Measurements from ENCODE around the gene ATP6V1C2. TPM values are rescaled to one million over a fixed set of nuclear protein-coding genes. Genes with fewer than 3 reads are reported as not detected.

ATP6V1C2 gene
- total RNA-seq, 3 donors from 2014 or later (not counting 1 experiment from before 2014, with no cell fraction given) = 0.92 TPM; not detected in 2

DNA sequence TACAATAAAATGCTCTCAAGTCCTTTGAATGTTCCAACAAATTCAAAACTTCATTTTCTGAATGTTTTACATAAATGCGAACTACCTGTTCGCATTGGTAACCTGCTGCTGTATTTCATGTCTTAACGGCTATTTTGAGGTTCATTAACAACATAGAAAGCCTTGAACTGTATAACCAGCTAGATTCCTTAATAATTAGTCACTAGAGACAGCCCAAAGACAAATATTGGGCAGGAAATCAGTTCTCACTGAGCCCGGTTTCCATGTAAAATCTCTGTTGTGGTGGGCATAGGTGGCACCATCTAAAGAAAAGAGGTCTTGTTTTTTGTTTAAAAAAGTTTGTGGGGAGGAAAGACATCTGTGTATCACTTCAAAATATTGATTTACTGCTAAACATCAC, 62.0 kb downstream of the ATP6V1C2 start:
- no peak for DNase-seq
- peaks cover 14% of the 10 kb centered on the region for H3K36me3 Mint-ChIP-seq
- H3K27me3 Mint-ChIP-seq (ENCODE audit: low read depth in 2 of 2) = no peaks in the 10 kb centered on the region

GRCh38 chr2:10784719-10785118, 63.3 kb downstream of the ATP6V1C2 start:
- ATAC-seq = no peak
- WGBS (ENCODE audit: insufficient coverage) = 97% methylated on average over 9 of the region's 9 CpGs
- no peaks in the 10 kb centered on the region for H3K27me3 ChIP-seq (ENCODE audit: control insufficient read depth, insufficient read depth, low read length)
- no peak for DNase-seq
- H3K36me3 Mint-ChIP-seq = peaks cover 14% of the 10 kb centered on the region
- H3K36me3 ChIP-seq (ENCODE audit: control insufficient read depth, insufficient read depth, low read length) = peaks cover 82% of the 10 kb centered on the region
- H3K4me3 Mint-ChIP-seq = no peak overlapping the region
- peaks cover 0 to 4% of the 10 kb centered on the region in 2 donors for H3K4me1 Mint-ChIP-seq
- H3K4me1 ChIP-seq (ENCODE audit: control insufficient read depth, insufficient read depth, low read length) = no peaks in the 10 kb centered on the region
- intact Hi-C loops (cut with micrococcal nuclease) = no loop called here
- H3K4me3 ChIP-seq (ENCODE audit: low read length) = no peak overlapping the region
- H3K9me3 Mint-ChIP-seq = no peaks in the 10 kb centered on the region
- no peaks in the 10 kb centered on the region for H3K9me3 ChIP-seq (ENCODE audit: control insufficient read depth, insufficient read depth, low read length)
- no peak overlapping the region for H3K27ac ChIP-seq (ENCODE audit: low read length)
- no peak overlapping the region for H3K27ac Mint-ChIP-seq
- no peaks in the 10 kb centered on the region for H3K27me3 Mint-ChIP-seq (ENCODE audit: low read depth in 2 of 2)
- TF ChIP-seq, protein P1, sequence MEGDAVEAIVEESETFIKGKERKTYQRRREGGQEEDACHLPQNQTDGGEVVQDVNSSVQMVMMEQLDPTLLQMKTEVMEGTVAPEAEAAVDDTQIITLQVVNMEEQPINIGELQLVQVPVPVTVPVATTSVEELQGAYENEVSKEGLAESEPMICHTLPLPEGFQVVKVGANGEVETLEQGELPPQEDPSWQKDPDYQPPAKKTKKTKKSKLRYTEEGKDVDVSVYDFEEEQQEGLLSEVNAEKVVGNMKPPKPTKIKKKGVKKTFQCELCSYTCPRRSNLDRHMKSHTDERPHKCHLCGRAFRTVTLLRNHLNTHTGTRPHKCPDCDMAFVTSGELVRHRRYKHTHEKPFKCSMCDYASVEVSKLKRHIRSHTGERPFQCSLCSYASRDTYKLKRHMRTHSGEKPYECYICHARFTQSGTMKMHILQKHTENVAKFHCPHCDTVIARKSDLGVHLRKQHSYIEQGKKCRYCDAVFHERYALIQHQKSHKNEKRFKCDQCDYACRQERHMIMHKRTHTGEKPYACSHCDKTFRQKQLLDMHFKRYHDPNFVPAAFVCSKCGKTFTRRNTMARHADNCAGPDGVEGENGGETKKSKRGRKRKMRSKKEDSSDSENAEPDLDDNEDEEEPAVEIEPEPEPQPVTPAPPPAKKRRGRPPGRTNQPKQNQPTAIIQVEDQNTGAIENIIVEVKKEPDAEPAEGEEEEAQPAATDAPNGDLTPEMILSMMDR (IDR thresholded peaks at IDR 0.05) = no peak

More for the DNA sequence above, 62.0 kb downstream of the ATP6V1C2 start:
- H3K4me3 ChIP-seq (ENCODE audit: low read length) = no peak overlapping the region
- H3K4me3 Mint-ChIP-seq = no peak overlapping the region
- TF ChIP-seq, protein P1 (IDR thresholded peaks at IDR 0.05) = no peak
- H3K27ac ChIP-seq (ENCODE audit: low read length) = no peak overlapping the region
- peak overlapping the region in 1 of 2 donors; percentile 50 for H3K27ac Mint-ChIP-seq
- 98% methylated on average over 4 of the region's 4 CpGs for WGBS (ENCODE audit: insufficient coverage)
- H3K36me3 ChIP-seq (ENCODE audit: control insufficient read depth, insufficient read depth, low read length) = peaks cover 71% of the 10 kb centered on the region
- no peaks in the 10 kb centered on the region for H3K27me3 ChIP-seq (ENCODE audit: control insufficient read depth, insufficient read depth, low read length)
- H3K4me1 Mint-ChIP-seq = peaks cover 0 to 4% of the 10 kb centered on the region in 2 donors
- H3K4me1 ChIP-seq (ENCODE audit: control insufficient read depth, insufficient read depth, low read length) = no peaks in the 10 kb centered on the region
- no peaks in the 10 kb centered on the region for H3K9me3 ChIP-seq (ENCODE audit: control insufficient read depth, insufficient read depth, low read length)
- H3K9me3 Mint-ChIP-seq = no peaks in the 10 kb centered on the region
- intact Hi-C loops (cut with micrococcal nuclease) = no loop called here
- no peak for ATAC-seq

- Histone ChIP-seq H3K27me3 (ENCODE audit: control insufficient read depth, insufficient read depth, low read length) (no peaks in the 10 kb centered on the region), H3K4me1 (ENCODE audit: control insufficient read depth, insufficient read depth, low read length) (no peaks in the 10 kb centered on the region), H3K27ac (ENCODE audit: low read length) (no peak overlapping the region), H3K9me3 (ENCODE audit: control insufficient read depth, insufficient read depth, low read length) (no peaks in the 10 kb centered on the region), H3K36me3 (ENCODE audit: control insufficient read depth, insufficient read depth, low read length) (peaks cover 82% of the 10 kb centered on the region), H3K4me3 (ENCODE audit: low read length) (no peak overlapping the region)
- Mint-ChIP-seq H3K27ac (no peak overlapping the region), H3K4me3 (no peak overlapping the region), H3K9me3 (no peaks in the 10 kb centered on the region), H3K36me3 (peaks cover 14% of the 10 kb centered on the region), H3K27me3 (ENCODE audit: low read depth in 2 of 2) (no peaks in the 10 kb centered on the region), H3K4me1 (peaks cover under 1 to 6% of the 10 kb centered on the region in 2 donors)
- DNase-seq = no peak
- TF ChIP-seq, protein P1 (IDR thresholded peaks at IDR 0.05) = no peak
- over 99% methylated on average over 5 of the region's 5 CpGs for WGBS (ENCODE audit: insufficient coverage)
- intact Hi-C loops (cut with micrococcal nuclease) = no loop called here
- no peak for ATAC-seq
Observed at GRCh38 chr2:10785260-10785659, 63.8 kb downstream of the ATP6V1C2 start.

Measured in natural killer cell (primary cell).